AG09319 (cell line): Measurements from ENCODE around the gene GNPDA2.

Experiments
- DNase-seq: peaks from one replicate; pipeline ENCODE4 v3.0.0-alpha.2; 2010; ENCODE audit warnings: low read depth; ENCODE audit errors: extremely low read depth
- TF ChIP-seq, protein P1 (sequence below): IDR thresholded peaks from 2 replicates; pipeline ENCODE4 v1.5.1; 2011; ENCODE audit warnings: low read depth, mild to moderate bottlenecking, inconsistent platforms, low read length, moderate library complexity

Gene GNPDA2

GRCh38 chr4:44684648-44685047 is 41.7 kb downstream of the GNPDA2 start:
- no peak for DNase-seq
- TF ChIP-seq, protein P1, sequence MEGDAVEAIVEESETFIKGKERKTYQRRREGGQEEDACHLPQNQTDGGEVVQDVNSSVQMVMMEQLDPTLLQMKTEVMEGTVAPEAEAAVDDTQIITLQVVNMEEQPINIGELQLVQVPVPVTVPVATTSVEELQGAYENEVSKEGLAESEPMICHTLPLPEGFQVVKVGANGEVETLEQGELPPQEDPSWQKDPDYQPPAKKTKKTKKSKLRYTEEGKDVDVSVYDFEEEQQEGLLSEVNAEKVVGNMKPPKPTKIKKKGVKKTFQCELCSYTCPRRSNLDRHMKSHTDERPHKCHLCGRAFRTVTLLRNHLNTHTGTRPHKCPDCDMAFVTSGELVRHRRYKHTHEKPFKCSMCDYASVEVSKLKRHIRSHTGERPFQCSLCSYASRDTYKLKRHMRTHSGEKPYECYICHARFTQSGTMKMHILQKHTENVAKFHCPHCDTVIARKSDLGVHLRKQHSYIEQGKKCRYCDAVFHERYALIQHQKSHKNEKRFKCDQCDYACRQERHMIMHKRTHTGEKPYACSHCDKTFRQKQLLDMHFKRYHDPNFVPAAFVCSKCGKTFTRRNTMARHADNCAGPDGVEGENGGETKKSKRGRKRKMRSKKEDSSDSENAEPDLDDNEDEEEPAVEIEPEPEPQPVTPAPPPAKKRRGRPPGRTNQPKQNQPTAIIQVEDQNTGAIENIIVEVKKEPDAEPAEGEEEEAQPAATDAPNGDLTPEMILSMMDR = no peak

DNA sequence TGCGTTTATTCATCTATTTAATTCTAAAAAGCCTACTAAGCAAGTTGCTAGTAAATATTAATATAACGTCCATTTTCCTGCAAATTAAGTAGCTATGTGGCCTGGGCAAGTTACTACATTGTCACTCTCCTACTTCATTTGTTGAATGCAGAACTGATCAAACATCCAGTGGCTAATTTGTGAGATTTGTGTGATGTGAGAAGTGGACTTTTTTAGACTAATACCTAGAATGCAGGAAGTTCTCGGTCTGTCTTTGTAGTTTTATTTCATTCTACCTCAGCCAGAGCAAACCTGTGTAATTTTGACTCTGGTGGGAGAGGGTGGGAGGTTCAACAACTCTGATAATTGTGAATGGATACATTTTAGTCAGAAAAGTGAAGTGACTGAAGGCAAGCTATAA is 47.3 kb downstream of the GNPDA2 start:
- TF ChIP-seq, protein P1 = no peak
- no peak for DNase-seq

DNA sequence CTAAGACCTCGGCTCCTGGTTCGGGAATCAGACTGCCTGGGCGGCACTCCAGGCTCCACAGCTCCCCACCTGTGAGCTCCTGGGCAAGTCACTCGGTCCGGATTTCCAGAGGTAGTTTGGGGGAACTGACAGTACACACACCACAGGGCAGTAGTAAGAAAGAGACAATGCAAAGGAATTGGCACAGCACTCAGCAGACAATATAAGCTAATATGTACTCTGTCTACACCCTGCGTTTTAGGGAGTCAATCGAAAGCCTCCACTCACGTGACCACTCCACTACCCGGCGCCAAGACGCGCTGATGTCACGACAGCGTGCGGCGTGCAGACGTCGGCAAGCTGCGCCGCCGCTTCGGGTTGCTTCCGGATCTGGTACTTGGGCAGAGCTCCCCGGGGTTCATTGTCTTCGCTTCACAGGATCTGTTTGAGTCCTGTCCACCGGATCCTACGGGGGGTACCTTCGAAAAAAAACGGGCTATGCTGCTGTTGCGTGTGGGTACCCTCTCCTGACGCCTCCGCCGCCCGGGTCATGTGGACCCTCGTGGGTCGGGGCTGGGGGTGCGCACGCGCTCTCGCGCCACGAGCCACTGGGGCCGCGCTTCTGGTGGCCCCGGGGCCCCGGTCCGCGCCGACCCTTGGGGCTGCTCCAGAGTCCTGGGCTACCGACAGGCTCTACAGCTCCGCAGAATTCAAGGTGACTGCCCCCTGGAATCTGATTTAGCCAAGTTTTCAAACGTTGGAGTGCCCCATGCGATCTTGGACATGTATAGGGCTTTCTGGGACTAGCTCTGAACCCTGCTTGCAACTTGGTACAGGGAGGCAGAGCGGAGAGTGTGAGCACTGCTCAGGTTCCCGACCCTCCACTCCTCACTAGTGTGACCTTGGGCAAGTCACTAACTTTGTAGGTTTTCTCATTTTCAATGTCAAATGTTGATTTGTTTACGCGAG is 48.0 kb downstream of the GNPDA2 start, which contains the start of gene GUF1:
Gene GUF1 (plus strand): TSS at position 327 of the 948 bp plus-strand sequence. CDS start 203 bp downstream, at position 530.
- DNase-seq = peak; percentile 49
- TF ChIP-seq, protein P1 = no peak; the same call in 1 of the 2 replicates

DNA sequence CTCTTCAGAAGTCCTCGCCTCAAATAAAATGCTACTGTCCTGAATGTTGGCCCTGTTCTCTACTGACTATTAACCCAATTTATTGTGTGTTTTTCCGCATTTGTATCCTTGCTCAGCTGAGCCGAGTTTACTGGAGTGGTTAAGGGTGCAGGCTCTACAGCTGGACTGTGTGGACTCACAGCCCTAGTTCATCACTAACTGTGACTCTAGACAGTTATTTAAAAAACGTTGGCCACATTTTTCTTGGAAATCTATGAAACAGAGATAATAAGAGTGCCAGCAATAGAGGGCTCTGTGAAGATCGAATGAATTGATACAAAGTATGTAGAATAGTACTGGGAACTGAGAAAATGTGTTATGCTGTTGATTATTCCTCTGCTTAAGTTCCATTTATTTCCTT is 51.0 kb downstream of the GNPDA2 start:
- DNase-seq = no peak
- TF ChIP-seq, protein P1 = no peak

DNA sequence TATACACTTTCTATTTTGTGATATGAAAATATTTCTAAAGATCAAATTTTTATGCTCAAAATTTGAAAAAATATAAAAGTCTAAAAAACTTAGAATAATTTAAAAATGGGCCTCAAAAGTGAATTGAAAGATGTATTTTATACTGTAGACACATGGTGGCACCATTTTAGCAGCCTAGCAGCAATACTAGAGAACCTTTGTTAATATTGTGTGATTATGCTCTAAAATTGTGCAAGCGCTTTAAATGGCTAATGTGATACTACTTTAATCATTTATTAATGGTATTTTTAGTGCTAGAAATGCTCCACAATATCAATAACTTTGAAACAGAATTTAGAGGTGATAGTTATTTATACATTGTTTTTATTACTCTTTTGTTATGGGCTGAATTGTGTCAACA is 51.9 kb downstream of the GNPDA2 start:
- DNase-seq = no peak
- TF ChIP-seq, protein P1 = no peak; the same call in 1 of the 2 replicates

DNA sequence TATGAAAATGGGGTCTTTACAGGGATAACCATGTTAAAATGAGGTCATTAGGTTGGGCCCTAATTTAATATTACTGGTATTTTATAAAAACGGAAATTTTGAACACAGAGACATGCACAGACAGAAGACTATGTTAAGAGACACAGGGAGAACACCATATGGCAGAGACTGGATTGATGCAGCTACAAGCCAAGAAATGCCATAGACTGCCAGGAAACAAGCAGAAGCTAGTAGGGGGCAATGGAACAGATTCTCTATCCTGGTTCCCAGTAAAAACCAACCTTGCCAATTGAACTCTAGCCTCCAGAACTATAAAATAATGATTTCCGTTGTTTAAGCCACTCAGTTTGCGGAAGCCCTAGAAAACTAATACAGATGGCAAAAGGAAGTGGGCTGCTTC is 54.7 kb downstream of the GNPDA2 start:
- TF ChIP-seq, protein P1 = no peak
- no peak for DNase-seq

GRCh38 chr4:44670506-44671199 is 55.7 kb downstream of the GNPDA2 start:
- no peak for DNase-seq
- TF ChIP-seq, protein P1 = no peak
